OCI-LY3 (cell line): Measurements from ENCODE around the gene YWHAB.

Source experiments
- EZH2phosphoT487 ChIP-seq: fragments of 200-600 bp; shearing (Covaris generic); IDR thresholded peaks from 2 replicates; pipeline ENCODE4 v1.6.1; 2018; ENCODE audit warnings: antibody characterized with exemption, mixed run types, low read depth
- TF ChIP-seq, protein P1 (sequence below): fragments of 200-600, 300-600 bp; sonication (generic); IDR thresholded peaks from 2 replicates; pipeline ENCODE4 v1.5.1; 2014; ENCODE audit warnings: antibody characterized with exemption, low read length, low read depth

DNA sequence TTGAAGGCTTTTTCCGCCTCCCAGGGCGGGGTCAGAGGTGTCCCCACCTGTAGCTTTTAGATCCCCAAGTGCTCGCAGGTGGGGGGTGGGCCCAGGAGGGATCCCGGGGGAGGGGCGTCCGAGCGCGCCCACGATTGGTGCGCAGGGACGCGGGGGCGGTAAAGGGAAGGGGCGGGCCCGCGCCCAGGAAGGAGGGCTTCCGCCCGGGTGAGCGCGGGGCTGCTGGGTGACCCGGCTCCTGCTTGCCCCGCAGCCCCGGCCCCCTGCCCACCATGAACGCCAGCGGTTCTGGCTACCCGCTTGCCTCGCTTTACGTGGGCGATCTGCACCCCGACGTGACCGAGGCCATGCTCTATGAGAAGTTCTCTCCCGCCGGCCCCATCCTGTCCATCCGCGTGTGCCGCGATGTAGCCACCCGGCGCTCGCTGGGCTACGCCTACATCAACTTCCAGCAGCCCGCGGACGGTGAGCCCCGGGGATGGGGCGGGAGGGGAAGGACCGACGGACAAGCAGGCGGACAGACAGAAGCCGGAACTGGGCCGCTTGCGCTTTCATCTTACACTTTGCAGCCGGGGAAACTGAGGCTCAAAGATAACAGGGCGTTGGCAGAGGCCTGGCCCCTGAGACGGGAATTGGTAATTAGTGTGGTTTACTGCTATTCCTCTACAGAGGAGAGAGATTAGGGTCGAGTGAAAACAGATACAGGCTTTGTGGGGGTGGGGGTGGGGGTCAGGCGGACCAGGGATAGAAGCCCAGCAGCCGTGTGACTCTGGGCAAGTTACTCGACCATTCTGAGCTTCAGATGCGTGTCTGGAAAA is 24.6 kb downstream of the YWHAB start, which contains the start of gene PABPC1L:
- TF ChIP-seq, protein P1, sequence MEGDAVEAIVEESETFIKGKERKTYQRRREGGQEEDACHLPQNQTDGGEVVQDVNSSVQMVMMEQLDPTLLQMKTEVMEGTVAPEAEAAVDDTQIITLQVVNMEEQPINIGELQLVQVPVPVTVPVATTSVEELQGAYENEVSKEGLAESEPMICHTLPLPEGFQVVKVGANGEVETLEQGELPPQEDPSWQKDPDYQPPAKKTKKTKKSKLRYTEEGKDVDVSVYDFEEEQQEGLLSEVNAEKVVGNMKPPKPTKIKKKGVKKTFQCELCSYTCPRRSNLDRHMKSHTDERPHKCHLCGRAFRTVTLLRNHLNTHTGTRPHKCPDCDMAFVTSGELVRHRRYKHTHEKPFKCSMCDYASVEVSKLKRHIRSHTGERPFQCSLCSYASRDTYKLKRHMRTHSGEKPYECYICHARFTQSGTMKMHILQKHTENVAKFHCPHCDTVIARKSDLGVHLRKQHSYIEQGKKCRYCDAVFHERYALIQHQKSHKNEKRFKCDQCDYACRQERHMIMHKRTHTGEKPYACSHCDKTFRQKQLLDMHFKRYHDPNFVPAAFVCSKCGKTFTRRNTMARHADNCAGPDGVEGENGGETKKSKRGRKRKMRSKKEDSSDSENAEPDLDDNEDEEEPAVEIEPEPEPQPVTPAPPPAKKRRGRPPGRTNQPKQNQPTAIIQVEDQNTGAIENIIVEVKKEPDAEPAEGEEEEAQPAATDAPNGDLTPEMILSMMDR: no peak
- TF ChIP-seq EZH2phosphoT487: no peak
